Measurements from ENCODE around the gene RAX2.

The RAX2 gene

DNA sequence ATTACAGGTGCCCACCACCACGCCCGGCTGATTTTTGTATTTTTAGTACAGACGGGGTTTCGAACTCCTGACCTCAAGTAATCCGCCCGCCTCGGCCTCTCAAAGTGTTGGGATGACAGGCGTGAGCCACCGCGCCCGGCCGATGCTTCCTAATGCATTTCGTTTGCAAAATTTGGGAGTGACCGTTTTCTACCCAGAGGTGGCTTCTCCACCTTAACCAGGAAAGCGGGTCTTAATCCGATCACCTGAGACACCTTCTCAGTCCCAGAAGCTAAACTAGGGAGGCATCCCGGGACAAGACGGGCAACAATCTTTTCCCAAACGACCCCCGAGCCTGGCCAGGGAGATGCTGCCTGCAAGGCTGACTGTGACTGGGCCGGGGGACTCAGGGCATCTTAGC is 29.0 kb upstream of the RAX2 start:
- DNase-seq: no peak

DNA sequence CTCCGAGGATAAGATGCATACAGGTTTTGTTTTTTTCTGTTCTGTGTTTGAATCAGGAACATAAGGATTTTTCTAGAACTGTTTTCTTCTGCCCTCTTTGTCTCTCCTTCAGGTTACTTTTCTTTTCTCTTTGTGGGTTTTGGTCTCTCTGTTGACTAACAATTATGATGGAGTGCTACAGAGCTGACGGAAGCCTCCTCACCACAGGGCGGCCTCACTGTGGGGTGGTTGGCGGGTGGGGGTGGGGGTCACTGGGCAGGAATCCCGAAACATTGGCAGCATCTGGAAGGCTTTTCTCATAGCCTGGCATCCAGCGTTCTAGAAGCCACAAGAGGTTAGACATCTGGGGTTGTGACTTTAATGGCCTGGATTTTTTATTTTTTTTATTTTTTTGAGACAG is 26.1 kb upstream of the RAX2 start:
- DNase-seq: peak in 1 of 2 donors; percentile 58

DNA sequence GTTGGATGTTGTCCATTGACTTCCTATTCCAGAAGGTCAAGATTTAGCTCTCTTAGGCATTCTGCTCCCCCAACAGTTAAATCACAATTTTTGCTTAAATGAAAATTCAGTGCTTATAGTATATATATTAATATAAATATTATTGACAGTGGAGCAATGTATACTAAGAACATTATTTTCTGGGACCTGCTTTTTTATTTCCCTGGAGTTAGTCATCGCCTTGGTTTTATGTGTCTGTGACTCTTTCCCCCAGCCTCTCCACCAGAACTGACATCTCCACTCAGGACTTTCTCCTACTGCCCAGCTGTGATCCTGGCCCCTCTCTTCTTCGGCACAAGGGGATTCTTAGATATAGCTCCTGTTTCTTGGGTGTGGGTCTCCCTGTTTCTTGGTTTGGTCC is 24.3 kb upstream of the RAX2 start:
- DNase-seq: no peak

DNA sequence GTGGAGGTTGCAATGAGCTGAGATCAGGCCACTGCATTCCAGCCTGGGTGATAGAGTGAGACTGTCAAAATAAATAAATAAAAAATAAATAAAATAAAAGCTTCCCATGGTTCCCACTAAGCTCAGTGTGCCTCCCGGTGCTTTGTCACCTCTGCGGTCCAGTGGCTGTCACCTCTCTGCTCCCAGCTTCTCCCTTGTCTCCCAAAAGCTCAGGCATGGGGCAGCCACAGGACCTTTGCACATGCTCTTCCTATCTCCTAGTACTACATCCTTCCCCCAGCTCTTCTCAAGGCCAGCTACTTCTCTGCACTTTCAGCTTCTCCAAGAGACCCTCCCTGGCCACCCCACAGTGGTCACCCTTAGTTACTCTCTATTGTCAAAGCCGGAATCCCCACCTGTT is 21.8 kb upstream of the RAX2 start:
- no peak for DNase-seq

DNA sequence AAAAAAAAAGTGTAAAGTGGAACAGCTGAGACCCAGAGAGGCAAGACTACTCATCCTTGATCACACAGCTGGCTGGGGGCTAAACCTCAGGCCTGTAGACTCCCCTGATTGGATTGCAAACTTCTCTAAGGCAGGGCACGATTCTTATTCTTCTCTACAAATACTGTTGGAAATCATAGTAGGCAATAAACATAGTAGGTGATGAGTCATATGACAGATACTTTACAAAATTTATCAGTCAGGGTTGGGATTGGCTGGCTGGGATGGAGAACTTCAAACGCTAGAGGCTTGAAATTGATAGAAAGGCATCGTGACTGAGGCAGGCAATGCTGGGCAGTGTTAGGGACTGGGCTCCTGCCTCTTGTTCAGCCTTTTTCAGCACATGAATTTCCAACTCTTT is 20.1 kb upstream of the RAX2 start:
- no peak for DNase-seq

DNA sequence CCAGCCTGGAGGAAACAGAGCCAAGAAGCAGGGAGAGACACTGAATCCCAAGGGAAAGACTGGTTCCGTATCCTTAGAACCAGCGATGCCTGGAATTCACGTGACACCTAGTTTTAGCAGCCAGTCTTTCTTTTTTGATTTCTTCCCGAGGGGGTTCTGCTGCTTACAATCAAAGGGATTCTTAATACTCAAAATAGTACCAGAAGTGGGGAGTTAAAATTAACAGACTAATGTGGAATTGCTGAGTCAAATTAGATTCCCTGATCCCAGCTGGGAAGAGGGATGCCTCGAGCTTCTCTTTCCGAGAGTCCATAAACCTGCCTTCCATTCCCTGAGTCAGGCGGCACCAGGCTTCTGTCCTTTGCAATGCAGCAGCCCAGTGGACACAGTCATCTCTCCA is 18.9 kb upstream of the RAX2 start:
- DNase-seq: no peak

DNA sequence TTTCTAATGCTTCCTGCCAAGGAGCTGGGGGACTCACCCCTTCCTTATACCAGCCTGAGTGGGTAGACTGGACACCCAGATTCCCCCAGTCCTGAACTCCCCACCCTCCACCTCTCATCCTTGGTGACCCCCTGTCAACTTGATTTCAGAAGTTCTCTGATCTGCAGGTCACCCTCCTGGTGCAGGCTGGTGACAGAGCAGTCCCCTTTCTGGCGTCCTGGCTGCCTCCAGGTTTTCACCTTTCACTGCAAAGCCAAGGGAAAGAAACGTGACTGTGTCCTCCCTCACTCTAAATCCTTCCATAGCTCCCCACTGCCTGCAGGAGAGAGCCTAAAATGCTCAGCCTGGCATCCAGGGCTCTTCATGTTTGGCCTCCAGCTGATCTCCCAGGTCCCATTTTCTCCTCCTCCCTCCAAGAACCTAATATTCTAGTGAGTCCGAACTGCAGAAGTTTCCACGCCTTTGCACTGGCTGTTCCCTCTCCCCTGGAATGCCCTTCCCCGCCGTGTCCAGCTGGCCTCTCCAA is 18.2 kb upstream of the RAX2 start:
- DNase-seq: no peak

DNA sequence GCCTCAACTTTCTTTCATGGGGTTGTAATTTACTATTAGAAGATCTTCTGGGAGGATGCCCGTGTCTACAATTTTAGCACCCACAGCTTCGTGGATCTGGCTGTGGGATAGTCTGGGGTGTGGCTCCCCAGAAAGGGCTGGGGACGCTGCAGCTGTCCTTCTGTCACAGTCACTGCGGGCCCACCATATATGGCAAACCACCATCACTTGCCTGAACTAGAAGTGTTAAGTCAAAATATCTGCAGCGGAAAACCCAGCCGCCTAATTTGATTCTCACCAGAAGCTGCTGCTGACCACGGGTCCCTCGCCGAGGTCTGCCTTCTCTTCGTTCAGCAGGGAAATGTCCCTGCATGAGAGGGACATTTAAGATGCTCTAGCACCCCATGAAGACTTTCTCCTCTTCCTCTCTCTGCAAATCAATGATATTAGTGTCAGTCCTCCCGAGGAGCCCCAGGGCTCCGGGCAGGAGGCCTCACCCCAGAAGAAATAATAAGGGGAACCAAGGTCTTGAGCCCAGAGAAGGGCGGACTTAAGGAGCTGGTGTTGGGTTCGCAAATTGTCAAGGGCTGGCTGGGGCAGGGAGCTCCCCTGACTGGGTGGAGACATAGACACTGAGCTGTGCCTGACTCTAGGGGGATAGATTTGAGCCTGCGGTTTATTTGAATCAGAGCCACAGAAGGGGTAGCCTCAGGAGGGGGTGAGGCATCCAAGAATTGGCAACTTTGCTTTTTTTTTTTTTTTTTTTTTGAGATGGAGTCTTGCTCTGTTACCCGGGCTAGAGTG is 17.2 kb upstream of the RAX2 start:
- DNase-seq: peak; percentile 46 to 61

DNA sequence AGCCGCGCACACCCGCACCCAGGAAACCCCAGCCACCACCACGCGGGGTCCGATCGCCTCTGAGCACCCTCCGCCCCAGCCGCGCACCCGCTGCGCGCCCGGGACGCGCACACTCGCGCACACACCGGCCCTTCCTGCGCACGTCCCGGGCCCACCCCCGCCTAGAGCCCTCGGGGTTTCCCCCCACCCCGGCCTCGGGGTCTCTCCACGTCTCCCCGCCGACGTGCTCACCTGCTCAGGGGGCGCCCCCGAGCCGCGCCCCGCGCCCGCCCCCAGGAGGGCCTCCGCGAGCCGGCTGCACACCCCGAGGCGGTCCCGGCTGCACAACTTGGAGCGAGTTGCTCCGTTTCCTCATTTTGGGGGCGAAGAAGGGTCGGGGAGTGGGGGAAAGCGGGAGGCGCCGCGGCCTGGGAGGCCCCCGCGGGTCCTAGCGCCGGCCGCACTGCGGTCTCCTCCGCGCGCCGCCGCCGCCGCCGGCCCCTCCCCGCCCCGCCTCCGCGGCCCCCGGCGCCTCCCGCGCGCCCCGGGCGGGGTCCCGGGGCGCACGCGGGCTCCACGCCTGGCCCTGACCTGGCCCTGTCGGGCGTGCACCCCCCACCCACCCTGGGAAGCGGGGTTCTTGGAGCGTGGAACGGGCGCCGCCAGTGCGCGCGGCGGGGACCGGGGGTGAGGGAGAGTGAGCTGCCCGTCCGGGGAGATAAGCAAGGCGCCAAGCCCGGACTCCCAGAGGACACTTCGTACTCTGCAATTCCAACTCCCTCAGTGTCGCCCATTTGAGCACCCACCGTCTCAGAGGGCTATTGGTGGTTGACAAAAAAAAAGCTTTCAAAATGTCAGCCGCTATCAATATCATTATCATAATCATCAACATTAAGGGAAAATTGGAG is 14.2 kb upstream of the RAX2 start, which contains the start of gene MATK:
Gene MATK (minus strand): TSS at position 444 of the 887 bp plus-strand sequence. CDS start 1,246 bp downstream, outside the sequence.
- DNase-seq: peak in 1 of 2 donors; percentile 39

DNA sequence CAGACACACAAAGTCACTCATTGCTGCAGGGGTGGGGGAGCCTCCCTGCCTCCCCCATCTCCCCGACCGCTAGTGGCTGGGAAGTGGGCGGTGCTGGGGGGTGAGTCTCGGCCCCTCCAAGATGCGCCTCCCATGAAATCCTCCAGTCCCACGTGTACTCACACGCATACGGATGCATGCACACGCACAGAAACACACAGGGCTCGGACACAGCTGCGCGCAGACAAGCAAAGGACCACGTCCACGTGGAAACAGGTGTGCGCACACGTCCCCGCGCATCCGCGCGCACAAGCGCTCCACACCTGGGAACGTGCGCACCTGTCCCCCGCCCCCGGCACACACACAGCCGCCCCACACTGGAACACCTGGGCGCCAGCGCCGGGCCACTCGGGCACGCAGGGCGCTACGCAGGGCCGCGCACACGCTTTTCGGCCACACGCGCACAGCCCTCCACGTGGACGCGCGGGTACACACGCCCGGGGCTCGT is 13.5 kb upstream of the RAX2 start:
- DNase-seq: peak in 1 of 2 donors; percentile 15

DNA sequence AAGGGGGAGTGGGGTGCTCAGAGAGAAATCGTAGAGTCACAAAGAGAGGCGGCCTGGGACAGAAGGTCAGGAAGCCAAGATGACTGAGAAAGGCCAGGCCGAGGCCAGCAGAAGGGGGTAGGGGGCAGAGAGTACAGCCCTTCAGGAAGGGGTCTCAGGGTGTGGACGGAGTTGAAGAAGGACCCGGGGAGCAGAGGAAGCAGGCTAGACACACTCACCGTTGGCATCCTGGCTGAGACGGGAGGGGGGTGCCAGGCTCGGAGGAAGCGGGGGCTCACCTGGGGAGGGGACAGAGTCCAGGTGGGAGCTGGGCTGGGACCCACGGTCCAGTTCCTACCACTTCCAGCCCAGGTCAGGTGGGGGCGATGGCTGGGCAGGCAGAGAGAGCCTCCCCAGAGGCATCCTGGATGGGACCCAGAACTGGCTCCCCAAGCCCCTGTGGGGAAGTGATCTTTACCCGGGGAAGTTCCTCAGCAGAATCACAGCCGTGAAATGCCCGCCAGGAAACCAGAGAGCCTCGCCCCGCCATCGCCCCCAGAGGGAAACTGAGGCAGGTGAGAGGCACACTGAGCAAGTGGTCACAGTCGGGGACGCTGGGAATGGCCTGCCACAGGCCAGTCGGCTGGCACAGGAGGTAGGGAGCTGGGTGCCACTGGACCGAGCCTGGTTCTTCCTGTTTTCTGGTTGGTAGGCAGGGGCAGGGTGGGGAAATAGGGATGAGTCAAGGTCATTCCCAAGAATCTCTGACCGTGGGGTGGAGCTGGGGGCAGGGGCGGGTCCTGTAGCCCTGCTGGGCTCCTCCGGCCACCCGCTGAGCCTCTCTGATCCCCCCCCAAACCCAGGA is 12.8 kb upstream of the RAX2 start:
- no peak for DNase-seq

DNA sequence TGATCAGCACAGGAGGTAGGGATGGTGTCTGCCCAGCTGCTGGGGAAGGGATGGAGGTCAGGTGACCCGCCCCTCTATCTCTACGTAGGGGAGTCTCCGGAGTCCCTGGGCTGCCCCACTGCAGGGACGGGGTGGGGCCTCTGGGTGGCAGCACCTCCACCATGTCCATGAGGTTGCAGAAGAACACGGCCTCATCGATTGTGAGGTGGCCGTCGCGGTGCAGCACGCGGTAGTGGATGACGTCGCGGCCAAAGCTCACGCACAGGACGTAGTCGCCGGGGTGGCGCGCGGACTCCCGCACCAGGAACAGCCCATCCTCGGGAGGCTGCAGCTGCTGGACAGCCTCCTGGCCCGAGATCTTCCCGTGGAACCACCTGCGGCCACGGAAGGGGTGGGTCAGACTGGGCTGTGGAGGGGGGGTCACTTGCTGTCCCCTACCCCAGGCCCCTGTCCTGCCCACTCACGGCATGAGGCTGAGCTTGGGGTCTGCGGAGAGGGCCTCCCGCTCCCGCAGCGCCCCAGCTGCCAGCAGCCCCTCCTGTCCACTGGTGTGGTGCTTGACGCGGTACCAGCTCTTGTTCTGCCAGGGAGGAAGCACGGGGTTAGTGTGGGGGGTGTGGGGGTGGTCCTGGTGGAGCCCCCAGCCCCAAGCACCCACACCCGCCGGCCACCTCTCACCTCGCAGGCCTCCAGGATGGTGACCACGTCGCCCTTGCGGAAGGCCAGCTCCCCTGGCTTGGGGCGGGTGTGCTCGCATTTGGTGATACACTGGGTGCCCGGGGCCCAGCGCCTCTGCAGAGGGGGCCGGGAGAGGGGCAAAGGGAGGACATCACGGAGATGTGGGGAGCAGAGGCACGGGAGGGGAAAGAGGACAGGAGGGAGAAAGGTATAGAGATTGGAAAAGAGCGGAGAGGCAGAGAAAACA is 11.9 kb upstream of the RAX2 start:
- peak; percentile 51 to 61 for DNase-seq

DNA sequence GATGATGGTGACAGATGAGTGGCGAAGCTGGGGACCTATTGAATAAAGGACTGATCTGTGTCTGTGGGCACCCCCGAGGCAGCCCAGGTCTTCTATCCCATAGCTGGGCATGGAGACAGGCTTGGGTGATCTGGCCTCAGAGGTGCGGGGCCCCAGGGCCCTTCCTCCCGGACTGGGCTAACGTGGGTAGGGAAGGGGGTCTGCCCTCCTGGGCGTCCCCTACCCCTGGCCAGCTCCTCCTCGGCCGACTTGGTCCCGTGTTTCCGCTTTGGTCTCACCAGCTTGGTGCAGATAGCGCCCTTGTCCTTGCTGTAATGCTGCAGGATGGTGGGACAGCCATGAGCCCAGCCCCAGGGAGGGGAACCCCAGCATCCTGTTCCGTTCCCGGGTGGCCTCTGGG is 10.9 kb upstream of the RAX2 start:
- DNase-seq: no peak

DNA sequence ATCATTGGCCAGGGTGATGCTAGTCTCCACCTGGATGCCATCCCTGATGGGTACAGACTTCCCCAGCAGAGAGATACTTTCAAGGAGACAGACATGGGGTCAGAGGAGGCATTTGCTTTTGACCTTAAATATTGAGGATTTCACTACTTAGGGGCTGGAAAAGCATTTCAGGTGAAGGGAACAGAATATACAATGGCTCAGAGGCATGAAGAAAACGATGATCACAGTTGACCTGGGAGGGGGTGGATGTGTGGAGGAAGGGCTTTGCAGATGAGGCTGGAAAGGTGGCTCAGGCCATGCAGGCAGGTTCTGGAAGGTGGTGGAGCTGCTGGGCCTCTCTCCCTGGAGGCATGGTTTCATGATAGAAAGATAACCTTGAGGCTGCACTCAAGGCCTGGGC is 10.3 kb upstream of the RAX2 start:
- no peak for DNase-seq

DNA sequence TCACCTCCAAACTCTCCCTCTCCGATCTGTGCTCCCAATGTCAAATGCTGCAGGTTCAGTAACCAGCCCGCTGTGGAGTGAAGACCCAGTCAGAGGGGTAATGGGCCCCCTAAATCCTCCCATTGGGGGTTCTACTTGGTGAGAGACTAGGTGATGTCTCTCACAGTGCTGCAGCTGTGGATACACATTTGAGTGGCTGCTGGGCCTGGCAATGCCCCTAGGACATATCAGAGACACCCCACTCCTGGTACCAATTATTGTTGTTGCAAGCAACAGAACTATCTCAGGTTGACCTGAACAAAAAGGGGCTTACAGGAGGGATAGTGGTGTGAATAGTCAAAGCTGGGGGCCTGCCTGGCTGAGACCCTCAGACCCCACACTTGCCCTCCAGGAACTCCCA is 9.6 kb upstream of the RAX2 start:
- DNase-seq: no peak

DNA sequence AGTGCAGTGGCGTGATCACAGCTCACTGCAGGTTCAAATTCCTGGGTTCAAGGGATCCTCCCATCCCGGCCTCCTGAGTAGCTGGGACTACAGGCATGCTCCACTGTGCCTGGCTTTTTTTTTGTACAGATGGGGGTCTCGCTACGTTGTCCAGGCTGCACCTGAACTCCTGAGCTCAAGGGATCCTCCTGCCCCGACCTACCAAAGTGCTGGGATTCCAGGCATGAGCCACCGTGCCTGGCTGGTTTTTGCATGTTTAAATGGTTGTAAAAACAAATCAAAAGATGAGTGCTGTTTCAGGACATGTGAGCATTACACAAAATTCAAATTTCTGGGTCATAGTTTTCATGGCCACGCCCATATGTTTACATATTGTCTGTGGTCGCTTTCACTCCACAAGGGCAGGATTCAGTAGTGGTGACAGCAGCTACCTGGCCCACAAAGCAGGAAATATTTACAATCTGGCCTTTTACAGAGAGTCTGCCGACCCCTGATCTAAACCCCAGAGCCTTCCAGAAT is 8.8 kb upstream of the RAX2 start:
- DNase-seq: no peak

DNA sequence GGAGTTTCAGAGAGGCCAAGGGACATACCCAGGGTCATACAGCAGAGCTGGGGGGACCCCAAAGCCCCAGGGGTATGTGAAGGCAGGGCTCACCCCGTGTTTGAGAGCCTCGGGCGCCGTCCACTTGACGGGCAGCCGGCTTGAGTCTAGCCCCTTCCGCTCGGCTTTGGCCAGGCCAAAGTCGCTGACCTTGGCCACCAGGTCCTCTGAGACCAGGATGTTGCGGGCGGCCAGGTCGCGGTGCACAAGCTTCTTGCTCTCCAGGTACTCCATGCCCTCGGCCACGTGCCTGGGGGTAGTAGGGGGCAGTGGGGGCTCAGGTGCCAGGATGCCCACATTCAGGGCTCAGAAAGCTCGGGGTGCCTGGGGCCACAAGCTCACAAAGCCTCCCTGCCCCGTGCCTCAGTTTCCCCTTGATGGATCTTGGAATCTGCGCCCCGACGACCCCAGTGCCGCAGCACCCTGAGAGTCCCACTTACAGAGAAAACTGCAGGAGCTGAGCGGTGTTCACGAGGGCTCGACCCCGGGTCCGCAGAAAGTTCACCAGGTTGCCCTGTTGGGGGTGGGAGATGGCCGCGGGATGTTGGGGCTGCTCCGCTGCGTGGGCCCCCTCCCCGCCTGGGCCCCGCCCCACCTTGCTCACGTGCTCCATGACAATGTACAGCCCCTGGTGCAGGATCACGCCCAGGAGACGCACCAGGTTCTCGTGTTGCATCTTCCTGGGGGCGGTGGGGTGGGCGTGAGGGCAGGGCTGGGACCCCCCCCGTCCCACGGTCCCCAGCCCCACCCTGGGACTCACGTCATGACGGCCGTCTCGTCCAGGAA is 7.1 kb upstream of the RAX2 start:
- no peak for DNase-seq

DNA sequence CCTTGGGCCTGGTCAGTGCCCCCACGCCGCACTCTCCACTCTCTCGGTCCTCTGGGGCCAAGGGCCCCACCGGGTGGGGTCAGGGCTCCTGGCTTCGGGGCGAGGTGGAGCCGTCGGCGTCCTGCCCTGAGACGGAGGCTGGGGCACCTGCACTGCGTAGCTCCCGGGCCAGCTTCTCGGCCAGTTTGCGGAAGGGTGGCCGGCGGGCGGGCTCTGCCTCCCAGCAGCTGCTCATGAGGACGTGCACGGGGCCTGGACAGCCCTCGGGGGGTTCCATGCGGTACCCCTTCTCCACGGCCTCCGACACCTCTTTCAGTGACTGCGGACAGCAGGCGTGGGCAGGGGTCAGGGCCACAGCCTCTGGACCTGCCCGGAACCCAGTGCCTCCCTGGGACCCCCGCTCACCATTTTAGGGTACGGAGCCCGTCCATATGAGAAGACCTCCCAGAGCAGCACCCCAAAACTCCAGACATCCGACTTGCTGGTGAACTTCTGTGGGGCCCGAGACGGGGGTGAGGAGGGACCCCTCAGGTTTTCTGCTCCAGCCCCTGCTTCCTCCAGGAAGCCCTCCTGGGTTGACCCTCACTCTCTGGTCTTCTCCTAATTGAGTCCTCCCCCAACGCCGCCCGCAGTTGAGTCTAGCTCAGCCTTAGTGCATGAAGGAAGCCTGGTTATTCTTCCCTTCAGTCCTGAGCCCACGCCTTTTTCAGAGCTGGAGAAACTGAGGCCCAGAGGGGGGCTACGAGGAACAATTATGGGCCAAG is 6.3 kb upstream of the RAX2 start:
- DNase-seq: no peak

DNA sequence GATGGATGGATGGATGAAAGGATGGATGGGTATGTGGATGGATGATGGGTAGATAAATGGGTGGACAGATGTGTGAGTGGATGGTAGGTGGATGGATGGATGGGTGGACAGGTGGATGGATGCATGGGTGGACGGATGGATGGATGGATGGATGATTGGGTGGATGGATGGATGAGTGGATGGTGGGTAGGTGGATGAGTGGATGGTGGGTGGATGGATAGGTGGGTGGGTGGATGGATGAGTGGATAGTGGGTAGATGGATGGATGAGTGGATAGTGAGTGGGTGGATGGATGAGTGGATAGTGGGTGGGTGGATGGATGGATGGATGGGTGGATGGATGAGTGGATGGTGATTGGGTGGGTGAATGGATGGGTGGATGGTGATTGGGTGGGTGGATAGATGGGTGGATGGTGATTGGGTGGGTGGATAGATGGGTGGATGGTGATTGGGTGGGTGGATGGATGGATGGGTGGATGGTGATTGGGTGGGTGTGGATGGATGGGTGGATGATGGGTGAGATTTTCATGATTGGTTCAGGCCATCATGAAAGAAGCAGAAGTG is 4.5 kb upstream of the RAX2 start:
- no peak for DNase-seq

All from CD4-positive, alpha-beta T cell treated with Interferon alpha-2 for 1 hour (primary cell).